Measurements from ENCODE around the gene PCP4L1.

The PCP4L1 gene

DNA sequence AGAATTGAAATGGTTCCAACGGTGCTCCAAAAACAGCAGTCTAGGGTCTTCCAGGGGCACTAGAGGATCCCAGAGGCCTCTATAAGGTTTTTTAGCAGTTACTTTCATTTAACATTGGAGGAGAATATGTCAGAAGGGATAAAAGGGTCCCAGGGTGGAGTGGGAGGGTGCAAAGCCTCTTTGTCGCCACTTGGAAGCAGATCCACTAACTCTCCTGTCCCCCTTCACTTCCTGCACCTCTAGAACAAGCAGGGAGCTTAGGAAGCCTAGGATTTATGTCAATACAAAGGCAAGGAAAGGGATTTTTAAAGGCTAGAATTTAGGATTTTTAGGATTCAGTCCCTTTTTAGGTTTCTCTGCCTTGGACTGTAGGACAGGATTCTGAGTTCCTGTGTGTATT, 8.3 kb downstream of the PCP4L1 start:
- DNase-seq (ENCODE audit: low read depth) = no peak

GRCh38 chr1:161267321-161267720, 8.8 kb downstream of the PCP4L1 start:
- DNase-seq (ENCODE audit: low read depth) = no peak

DNA sequence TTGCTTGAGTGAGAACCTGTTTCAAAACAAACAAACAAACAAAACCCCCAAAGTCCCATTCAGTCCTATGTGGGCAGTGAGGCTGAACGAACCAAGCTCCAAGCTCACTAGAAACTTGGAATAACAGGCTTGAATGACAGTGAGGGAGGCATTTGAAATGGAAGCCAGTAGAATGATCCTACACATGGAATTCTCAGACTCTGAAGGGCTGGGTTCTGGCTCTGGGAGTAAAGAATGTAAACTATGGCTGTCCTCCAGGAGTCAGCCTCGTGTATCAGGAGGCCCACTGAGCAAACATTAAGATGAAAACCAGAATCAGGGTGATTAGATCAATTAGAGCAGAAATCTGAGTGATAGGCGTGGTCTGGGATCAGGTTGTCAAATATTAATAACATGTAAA, 14.9 kb downstream of the PCP4L1 start:
- no peak for DNase-seq (ENCODE audit: low read depth)

DNA sequence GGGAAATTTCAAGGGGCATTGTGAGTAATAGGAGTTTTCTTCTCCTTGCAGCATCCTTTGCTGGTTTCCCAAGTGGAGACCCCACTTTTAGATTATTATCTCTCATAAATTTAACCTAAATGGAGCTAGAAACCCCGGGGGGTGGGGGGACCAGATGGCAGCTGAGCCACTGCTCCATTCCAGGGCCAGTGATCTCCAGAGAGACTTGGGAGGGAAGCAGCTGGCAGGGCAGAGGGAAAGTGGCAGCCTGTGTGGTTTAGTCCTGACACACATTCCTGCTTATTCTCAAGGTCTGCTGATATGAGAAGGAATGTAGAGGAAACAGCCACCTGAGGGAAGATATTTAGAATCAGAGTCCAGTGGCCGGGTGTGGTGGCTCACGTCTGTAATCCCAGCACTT, 16.3 kb downstream of the PCP4L1 start:
- DNase-seq (ENCODE audit: low read depth) = no peak

GRCh38 chr1:161282991-161283390, 24.4 kb downstream of the PCP4L1 start:
- DNase-seq (ENCODE audit: low read depth) = no peak

- no peak for DNase-seq (ENCODE audit: low read depth)
Observed at GRCh38 chr1:161285113-161285512, 26.6 kb downstream of the PCP4L1 start.

DNA sequence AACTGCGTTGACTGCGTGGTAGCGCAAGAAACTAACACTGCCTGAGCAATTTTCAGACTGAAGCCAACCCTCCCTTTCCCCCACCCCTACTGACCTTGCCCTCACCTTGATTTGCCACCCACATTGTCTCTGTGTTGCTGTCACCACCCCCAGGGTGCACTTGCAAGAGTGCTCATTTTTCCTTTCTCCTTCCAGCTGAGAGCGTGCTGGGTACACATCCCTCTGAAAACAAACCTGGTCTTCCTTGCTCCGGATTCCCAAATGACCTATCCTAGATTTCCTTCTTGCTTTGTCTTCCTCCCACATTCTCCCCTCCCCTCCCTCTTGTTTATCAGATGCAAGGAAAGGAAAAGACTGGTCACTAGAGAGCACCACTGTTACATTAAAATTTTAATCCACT, 27.0 kb downstream of the PCP4L1 start:
- no peak for DNase-seq (ENCODE audit: low read depth)

- no peak for DNase-seq (ENCODE audit: low read depth)
Observed at GRCh38 chr1:161287482-161288054, 29.0 kb downstream of the PCP4L1 start.

- no peak for DNase-seq (ENCODE audit: low read depth)
Observed at GRCh38 chr1:161290779-161291178, 32.2 kb downstream of the PCP4L1 start.

DNA sequence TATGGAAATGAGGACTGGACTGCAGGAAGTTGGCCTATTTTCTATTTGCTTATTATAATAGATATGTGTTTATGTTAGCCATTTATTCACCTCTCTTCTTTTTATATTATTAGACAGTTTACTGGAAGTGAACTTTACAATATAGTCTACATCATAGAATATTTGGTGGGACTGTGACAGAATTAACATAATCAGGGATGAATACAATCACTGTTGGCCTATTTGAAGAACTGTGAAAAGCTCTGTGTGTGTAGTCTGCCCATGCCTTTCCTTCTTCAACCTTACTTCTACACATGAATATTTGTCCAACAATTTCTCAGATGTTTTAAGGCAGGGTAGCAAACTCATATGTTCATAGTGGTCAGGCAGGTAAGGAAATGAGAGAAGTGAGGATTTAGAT, 38.9 kb downstream of the PCP4L1 start:
- no peak for DNase-seq (ENCODE audit: low read depth)

- no peak for DNase-seq (ENCODE audit: low read depth)
Observed at GRCh38 chr1:161298116-161298515, 39.6 kb downstream of the PCP4L1 start.

DNA sequence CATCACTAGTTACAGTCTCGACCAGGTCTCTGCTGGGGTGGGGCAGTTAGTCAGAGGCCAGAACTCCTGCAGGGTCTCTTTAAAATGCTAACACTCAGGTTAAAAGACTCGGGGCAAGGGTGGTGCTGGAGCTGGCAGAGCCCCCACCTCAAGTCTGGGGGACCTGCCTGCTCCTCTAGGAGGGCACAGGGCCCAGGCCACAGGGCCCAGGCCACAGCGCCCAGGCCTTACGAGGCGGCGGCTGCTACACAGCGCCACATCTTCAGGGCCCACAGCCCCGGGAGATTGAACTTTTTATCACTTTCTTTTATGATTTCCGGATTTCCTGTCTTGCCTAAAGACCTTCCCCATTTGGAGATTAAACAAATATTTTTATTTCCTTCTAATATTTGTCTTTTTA, 40.8 kb downstream of the PCP4L1 start:
- no peak for DNase-seq (ENCODE audit: low read depth)

DNA sequence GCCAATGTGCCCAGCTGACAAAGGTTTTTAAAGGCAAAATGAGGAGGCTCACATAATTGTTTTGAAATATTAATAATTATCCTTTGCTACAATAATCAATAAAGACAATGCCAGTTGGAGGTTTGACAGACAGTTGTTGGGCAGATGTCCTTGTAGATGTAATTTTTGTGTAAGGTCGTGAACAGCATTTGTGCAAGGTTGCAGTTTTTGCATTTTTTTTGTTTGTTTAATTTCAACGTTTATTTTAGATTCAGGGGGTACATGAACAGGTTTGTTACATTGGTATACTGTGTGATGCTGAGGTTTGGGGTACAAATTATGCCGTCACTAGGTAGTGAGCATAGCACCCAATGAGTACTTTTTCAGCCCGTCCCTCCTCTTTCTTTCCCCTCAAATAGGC, 41.9 kb downstream of the PCP4L1 start:
- DNase-seq (ENCODE audit: low read depth) = no peak

DNA sequence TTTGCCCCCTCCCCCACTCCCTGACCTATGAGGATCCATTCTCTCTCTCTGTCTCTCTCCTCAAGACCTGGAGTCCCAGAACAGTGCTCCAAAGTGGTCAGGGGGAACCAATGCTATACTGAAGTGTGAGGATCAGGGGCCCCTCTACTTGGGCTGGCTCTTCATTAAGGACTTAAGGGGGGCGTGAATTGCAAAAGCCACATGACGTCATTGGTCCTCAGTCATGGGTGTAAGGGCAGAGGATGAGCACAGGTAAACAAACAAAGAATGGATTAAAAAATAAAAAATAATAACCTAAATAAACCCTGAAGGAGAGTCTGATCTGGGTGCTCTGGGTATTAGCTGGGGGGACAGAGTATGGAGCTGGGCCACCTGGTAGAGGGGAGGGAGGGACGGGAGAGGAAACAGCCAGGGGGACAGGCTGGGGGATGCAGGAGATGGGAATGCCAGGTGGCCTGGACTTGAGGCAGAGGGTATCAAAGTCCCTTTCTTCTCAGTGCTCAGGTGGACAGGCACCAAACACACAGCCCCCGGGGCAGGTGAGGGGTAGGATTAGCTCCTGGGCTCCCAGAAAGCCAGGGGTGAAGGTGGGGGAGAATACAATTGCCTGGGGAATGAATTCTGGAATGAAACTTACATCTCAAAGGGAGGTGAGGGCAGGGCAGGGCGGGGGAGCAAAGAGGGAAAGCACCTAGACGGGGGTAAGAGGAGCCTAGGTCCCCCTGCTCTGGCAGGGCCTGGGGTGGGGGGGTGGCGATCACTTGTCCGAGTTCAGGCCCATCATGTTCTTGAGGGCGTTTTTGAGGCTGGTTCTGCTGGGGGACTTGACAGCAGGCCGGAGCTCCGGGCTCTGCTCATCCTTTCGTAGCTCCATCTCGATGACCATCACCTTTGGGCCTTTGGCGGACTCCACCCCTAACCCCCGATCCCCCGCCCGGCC, 46.7 kb downstream of the PCP4L1 start:
- no peak for DNase-seq (ENCODE audit: low read depth)

DNA sequence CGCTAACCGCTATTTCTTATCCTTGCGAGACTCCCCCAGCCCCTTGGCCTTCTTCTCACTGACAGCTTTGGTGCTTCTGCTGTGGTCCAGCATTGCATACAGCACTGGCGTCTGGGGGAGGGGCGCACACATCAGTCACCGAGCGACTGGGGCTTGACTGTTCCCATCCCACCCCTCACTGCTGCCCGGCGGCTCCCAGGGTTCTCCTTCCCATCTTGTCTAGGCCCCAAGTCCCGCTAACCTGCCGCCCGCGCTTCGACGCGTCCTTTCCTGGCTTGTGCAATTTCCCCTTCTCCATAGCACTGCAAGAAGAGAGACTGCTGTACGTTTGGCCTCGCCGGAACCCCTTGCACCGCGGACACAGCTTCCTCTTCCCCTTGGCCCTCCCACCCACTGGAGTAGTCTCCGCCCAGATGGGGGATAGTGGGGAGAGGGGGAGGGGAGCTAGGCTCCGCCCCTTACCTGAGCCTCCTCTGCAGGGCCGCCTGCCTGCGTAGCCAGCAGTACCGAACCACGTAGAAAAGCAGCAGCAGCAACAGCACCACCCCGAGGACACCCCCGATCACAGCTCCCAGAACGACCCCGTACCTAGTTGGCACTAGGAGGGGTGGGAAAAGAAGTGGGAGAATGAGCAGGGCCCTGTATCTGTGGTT, 47.4 kb downstream of the PCP4L1 start:
- peak; percentile 78 for DNase-seq (ENCODE audit: low read depth)

- DNase-seq (ENCODE audit: low read depth) = no peak
Observed at GRCh38 chr1:161307230-161307768, 48.8 kb downstream of the PCP4L1 start.

GRCh38 chr1:161307892-161308638, 49.5 kb downstream of the PCP4L1 start:
- no peak for DNase-seq (ENCODE audit: low read depth)

GRCh38 chr1:161309868-161310267, 51.3 kb downstream of the PCP4L1 start, which contains the start of gene MPZ:
Gene MPZ (minus strand): TSS chr1:161309968. CDS start chr1:161309905, 63 bp downstream.
- no peak for DNase-seq (ENCODE audit: low read depth)

GRCh38 chr1:161311595-161312181, 53.1 kb downstream of the PCP4L1 start:
- DNase-seq (ENCODE audit: low read depth) = no peak

DNA sequence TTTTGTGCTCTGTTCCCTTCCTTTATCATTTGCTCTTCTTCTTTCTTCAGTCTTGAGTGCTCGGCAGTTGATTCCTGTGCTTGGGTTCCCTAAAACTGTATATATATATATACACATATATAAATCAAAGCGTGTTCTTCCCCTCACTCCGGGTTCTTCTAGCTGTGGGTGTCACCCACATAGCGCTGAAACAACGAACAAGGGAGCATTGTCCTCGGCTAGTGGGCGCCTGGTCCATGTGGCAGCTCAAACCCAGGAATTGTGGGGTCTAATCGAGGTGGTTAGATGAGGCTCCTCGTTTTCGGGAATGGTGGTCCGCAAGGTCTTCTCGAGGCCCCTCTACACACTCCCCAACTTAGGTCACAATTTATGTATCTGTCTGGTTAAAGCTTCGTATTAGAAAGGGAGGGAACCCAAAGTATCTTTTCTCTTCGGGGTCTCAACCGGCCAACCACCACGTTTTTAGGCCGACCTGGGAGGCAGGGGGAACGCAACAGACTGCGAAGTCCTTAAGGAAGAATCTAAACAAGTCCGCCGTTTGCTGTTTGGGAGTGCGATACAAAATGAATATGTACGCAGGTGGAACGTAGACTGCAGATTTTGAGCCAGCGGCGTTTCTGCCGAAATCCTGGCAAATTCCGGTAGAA, 55.1 kb downstream of the PCP4L1 start:
- DNase-seq (ENCODE audit: low read depth) = no peak
